ENCODE measurements around the gene PRR20G.
A peak's percentile ranks its signal among the peaks of the same experiment; 100 is the strongest.

Gene PRR20G

DNA sequence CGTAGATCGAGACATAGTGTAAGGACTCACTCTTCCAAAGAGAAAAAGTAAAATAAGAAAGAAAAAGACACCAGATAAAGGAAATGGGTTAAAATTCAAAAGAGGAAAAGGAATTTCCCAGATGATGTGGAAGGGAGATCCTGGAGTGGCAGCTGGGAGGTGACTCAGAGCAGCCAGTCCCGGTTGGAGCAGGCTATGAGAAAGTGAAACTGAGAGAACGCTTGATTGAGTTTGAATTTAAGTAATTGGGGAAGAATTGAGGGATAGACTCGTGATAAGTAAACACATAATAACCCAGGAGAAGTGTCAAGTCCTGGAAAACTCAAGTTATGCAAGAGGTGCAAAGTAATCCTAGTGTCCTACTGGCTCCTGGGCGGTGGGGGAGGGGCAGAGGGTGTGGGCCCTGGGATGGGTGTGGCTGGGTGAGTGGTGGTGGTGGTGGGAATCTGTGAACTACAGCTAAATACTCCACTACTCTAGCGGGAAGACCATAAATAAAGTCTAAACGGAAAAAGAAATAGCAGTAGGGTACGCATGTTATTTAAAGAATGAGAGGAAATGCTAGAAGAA lies 1.2 kb downstream of the PRR20G start:
- no peak for DNase-seq
- Mint-ChIP-seq H3K9me3 (peaks cover 20 to 22% of the 10 kb centered on the region in 2 donors), H3K4me3 (no peak overlapping the region), H3K27me3 (peaks cover 15% of the 10 kb centered on the region), H3K4me1 (no peaks in the 10 kb centered on the region), H3K27ac (no peak overlapping the region)
- ATAC-seq: no peak

DNA sequence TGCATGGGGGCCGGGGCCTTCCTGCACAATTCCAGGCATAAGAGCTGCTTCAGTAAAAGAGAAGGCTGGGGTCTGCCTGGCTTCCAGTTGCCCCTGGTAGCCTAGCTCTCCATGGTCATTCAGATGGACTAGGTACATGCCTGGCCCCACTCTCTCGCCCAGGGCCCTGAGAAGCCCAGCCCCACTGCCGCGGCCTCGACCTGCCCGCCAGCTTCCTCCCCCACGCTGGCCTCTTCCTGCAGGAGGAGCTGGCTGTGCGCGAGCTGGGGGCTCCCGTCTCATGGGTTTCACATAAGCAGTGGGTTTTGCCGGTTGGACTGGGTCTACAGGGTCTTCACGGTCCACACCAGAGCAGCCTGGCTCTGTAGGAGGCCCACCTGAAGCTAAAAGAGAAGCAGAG lies 3.6 kb downstream of the PRR20G start:
- H3K4me3 Mint-ChIP-seq: no peak overlapping the region
- H3K27me3 Mint-ChIP-seq: peaks cover 15% of the 10 kb centered on the region
- no peak for ATAC-seq
- DNase-seq: no peak
- no peak overlapping the region for H3K27ac Mint-ChIP-seq
- H3K9me3 Mint-ChIP-seq: peaks cover 16 to 18% of the 10 kb centered on the region in 2 donors
- no peaks in the 10 kb centered on the region for H3K4me1 Mint-ChIP-seq

DNA sequence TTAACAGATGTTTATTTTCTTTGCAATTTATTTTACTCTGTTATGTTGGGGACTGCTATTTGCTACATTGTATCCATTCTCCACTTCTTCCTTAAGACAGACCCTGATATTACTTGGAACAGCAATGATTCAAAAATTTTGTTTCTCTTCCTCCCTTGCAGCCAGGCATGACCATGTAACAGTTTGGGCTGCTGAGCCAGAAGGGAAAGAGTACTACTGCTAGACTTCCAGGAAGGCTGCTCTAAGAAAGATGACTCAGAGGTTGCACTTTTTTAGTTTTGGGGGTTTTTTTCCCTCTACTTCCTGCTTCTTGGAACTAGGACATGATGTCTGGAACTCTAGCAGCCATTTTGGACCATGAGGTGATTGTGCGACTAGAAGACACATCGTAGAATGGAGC lies 10.3 kb downstream of the PRR20G start:
- no peak for ATAC-seq
- H3K4me3 Mint-ChIP-seq: no peak overlapping the region

DNA sequence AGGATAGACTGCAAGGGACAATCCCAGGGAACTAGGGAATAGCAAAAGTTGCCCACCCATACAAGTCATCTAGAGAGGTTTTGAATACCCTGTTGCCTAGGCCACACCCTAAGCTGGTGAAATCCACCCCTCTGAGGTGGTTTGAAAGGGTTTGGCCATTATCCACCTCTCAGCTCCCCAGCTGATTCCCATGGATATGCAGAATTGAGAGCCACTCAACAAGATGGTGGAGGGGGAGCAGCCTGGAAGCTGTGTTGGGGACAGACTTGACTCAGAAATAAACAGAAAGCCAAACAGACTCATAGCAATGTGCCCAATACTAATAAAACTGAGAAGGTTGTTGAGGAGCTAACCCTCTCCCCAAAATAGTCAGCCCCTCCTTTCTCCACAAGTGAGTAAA lies 10.9 kb downstream of the PRR20G start:
- Mint-ChIP-seq H3K27ac (no peak overlapping the region), H3K9me3 (no peaks in the 10 kb centered on the region), H3K4me1 (no peaks in the 10 kb centered on the region), H3K4me3 (no peak overlapping the region), H3K27me3 (peaks cover 25% of the 10 kb centered on the region)
- no peak for ATAC-seq
- no peak for DNase-seq

More for the DNA sequence above, 10.3 kb downstream of the PRR20G start:
- Mint-ChIP-seq H3K27me3 (peaks cover 25% of the 10 kb centered on the region), H3K4me1 (no peaks in the 10 kb centered on the region), H3K27ac (no peak overlapping the region), H3K9me3 (no peaks in the 10 kb centered on the region)
- DNase-seq: no peak

DNA sequence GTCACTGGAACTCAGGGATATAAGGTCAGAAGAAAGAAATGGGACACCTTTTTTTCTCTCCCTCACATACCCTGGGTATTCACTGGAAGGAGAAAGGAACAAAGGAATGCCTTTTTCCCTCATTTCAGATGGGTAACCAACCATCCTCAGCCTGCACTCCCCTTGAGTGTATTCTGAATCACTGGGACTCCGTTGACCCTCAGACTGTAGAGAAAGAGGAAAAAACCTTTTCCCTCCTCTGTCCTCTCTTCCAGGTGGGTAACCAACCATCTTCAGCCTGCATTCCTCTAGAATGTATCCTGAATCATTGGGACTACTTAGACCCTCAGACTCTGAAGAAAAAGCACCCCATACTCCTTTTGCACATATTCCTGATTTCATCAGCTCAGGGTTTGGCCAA lies 11.4 kb downstream of the PRR20G start:
- Mint-ChIP-seq H3K27ac (no peak overlapping the region), H3K27me3 (peaks cover 25% of the 10 kb centered on the region), H3K4me3 (no peak overlapping the region), H3K9me3 (no peaks in the 10 kb centered on the region), H3K4me1 (no peaks in the 10 kb centered on the region)
- DNase-seq (no peak), ATAC-seq (no peak)

DNA sequence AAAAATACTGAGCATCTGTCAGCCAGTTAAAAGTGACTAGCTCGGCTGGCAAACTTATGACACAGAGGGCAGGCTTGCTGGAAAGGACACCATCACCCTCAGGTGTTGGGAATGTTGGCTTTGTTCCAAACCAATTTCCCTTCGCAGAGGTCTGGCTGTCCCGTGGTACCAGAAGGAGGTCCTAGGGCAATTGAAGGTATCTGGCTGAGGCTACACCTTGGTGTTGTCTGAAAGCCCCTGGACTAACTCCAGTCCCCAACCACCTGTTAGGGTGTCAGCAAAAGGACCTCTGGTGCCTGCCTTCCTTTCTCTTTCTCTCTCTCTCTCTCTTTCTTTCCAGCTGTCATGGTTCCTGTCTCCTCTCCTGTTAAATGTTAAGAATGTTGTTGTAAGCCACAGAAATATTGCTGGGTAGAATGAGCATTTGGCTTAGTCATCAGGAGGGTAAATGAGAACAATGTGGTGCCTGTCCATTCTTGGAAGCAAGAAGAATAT lies 12.5 kb downstream of the PRR20G start:
- H3K9me3 Mint-ChIP-seq: no peaks in the 10 kb centered on the region
- no peak overlapping the region for H3K4me3 Mint-ChIP-seq
- H3K4me1 Mint-ChIP-seq: no peaks in the 10 kb centered on the region
- H3K27me3 Mint-ChIP-seq: peaks cover 25% of the 10 kb centered on the region
- DNase-seq (no peak), ATAC-seq (no peak)
- H3K27ac Mint-ChIP-seq: no peak overlapping the region

DNA sequence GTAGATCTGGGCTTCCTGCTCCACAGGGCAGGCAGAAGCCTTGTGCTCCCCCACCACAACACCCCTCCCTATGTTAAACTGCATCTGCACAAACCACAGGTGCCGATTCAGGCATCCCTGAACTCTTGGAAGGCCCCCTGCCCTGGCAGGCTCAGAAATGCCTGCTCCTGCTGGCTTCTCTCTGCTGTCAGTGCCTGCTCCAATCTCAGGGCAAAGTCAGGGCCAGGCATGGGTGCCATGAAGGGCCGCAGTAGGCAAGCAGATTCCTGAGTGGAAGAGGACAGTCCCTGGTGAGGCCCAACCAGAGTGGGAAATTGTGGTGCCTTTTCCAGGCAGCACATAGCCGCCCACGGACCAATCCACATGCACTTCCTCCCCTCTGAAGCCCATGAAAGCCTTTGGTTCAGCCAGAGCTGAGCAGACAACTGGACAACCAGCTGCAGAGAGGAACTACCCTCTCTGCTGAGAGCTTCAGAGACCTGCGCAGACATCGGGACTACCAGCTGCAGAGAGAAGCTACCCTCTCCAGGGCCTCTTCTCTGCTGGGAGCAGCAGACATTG lies 13.6 kb downstream of the PRR20G start:
- peaks cover 25% of the 10 kb centered on the region for H3K27me3 Mint-ChIP-seq
- DNase-seq (no peak), ATAC-seq (no peak)
- H3K9me3 Mint-ChIP-seq: no peaks in the 10 kb centered on the region
- H3K27ac Mint-ChIP-seq: no peak overlapping the region
- no peak overlapping the region for H3K4me3 Mint-ChIP-seq
- no peaks in the 10 kb centered on the region for H3K4me1 Mint-ChIP-seq

DNA sequence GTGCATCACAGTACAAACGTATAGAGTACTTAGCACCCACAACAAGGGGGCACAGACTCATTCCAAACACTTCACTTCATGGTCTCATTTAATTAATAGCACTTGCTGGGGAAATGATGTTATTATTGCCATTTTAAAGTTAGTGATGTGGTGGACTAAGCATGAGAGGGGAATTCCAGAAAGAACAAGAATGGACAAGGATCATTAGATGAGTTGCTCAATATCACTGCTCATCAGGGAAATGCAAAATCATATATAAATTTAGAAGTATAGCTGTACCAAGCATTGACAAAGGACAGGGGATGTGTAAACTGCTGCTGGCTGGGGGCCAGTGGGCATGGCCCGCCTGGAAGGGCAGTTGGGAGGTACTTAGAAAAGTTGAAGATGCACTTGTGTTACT lies 14.6 kb downstream of the PRR20G start:
- DNase-seq (no peak), ATAC-seq (no peak)
- H3K4me1 Mint-ChIP-seq: no peaks in the 10 kb centered on the region
- H3K27me3 Mint-ChIP-seq: peaks cover 19% of the 10 kb centered on the region
- H3K9me3 Mint-ChIP-seq: no peaks in the 10 kb centered on the region
- no peak overlapping the region for H3K27ac Mint-ChIP-seq
- H3K4me3 Mint-ChIP-seq: no peak overlapping the region

DNA sequence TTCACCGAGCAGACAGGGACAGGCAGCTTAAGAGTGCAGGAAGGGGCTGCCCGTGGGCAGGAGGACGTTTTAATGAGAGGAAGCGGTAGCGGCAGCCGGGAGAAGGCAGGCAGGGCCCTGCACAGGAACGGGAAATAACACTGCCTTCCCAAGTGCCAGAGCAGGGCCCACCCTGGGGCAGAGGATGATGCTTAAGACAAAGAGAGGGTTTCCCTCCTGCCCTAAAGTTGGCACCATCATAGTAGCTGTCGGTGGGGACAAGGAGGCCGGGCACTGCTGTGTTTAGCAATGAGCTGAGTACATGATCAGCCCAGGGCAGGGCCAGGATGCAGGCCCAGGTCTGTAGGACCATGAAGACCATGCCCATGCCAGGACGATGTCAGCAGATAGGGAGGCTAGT lies 21.7 kb downstream of the PRR20G start:
- H3K4me1 Mint-ChIP-seq: no peaks in the 10 kb centered on the region
- no peak overlapping the region for H3K27ac Mint-ChIP-seq
- no peak overlapping the region for H3K4me3 Mint-ChIP-seq
- H3K9me3 Mint-ChIP-seq: no peaks in the 10 kb centered on the region
- ATAC-seq (no peak), DNase-seq (no peak)
- peaks cover 19% of the 10 kb centered on the region for H3K27me3 Mint-ChIP-seq

DNA sequence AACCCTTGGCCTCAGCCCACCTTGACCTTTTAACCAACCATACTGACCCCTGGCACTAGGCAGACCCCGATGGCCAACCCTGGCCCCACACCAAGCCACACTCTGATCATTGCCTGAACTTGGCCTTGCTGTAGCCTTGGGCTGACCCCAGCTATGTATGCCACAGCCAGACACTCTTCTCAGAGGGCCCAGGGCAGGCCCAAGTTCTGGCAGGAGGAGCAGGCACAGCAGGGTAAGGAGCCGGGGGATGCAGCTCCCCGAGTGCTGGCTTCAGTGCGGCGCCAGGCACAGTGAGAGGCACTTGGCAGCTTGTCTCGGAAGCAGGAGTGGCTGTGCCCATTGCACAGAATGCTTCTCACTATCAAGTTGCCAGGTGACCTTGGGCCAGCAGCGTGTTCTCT lies 22.3 kb downstream of the PRR20G start:
- no peaks in the 10 kb centered on the region for H3K9me3 Mint-ChIP-seq
- peak overlapping the region in 1 of 2 donors; percentile 3 for H3K27ac Mint-ChIP-seq
- H3K27me3 Mint-ChIP-seq: peaks cover 19% of the 10 kb centered on the region
- ATAC-seq (no peak), DNase-seq (no peak)
- H3K4me3 Mint-ChIP-seq: no peak overlapping the region
- H3K4me1 Mint-ChIP-seq: no peaks in the 10 kb centered on the region

DNA sequence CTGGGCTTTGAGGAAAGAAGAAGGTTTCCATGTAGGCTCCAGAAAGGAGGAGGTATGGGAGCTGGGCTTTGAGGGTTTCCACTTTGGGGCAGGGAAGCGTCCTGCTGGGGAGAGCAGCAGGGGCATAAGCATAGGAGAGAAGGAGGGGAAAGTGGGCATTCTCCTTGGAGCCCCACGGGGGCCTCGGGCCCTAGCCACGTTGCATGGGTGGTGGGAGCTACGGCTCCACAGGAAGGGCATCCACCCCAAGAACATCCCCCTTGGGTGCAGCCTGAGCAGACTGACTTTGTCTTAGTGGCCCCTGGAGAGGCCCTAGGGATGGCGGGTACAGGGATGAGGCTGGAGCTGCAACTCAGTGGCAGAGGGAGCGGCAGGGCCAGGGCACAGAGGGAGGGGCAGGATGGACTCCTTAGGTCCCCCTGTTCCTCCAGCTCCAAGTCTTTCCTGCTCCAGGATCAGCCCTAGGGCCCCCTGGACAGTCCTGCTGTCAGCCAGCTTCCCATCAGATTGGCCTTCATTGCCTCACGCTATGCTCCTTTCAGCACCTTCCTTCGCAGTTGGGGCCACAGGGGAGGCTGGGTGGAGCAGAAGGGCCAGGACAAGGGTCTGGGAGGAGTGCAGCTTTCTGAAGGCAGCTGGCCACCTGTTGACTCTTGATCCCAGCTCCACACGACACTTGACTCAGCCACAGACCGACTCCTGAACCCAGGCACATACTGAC lies 22.9 kb downstream of the PRR20G start:
- DNase-seq: no peak
- H3K9me3 Mint-ChIP-seq: no peaks in the 10 kb centered on the region
- peaks cover 19% of the 10 kb centered on the region for H3K27me3 Mint-ChIP-seq
- no peak overlapping the region for H3K4me3 Mint-ChIP-seq
- no peak for ATAC-seq
- H3K4me1 Mint-ChIP-seq: no peaks in the 10 kb centered on the region
- no peak overlapping the region for H3K27ac Mint-ChIP-seq

DNA sequence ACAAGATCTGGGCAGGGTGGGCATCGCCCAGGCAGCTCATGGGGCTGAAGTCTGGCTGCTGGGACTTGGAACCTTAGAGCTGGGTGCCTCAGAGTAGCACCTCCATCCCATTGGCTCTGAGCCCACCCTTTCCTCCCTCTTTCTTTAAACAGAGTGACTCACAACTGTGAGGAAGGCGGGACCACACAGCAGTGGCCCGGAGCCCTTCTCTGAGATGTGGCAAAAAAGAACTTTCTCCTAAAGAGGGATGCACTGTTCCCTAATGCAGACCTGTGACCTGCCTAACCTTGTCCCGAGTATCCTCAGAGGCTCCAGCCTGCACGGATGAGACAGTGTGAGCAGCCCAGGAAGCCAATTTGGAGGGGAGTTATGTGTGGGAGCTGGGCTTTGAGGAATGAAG lies 23.6 kb downstream of the PRR20G start:
- H3K9me3 Mint-ChIP-seq: no peaks in the 10 kb centered on the region
- no peak for ATAC-seq
- no peak overlapping the region for H3K4me3 Mint-ChIP-seq
- peaks cover 19% of the 10 kb centered on the region for H3K27me3 Mint-ChIP-seq
- H3K27ac Mint-ChIP-seq: no peak overlapping the region
- DNase-seq: no peak
- no peaks in the 10 kb centered on the region for H3K4me1 Mint-ChIP-seq

DNA sequence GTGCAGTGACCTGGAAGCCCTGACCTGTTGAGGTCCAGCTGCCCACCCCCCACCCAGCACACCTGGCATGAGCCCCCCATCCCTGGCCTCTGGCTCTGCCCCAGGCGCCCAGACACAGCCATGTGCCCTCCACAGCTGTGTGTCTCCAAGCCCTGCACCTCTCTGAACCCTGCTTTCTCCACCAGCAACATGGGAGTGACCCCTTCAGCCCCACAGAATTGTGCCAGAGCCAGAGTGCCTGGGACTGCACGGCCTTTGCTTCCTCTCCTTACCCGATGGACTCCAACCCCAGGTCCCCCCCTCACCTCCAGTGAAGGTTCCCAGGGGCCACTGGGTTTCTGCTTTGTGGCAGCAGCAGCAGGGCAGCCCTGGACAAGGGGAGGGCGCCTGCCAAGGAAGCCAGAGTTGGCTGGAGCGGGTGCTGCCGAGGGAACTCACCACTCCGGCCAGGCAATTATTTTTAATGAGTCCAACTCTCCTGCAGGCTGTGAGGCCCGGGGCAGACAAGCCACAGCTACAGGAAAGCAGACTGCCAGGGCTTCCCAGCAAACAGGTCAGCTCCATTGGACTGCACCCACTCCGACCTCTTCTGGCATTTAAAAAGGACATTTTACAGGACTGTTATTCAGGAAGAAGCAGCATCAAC lies 24.1 kb downstream of the PRR20G start:
- Mint-ChIP-seq H3K4me1 (no peaks in the 10 kb centered on the region), H3K27me3 (peaks cover 19% of the 10 kb centered on the region), H3K4me3 (no peak overlapping the region), H3K27ac (no peak overlapping the region), H3K9me3 (no peaks in the 10 kb centered on the region)
- ATAC-seq (no peak), DNase-seq (no peak)

DNA sequence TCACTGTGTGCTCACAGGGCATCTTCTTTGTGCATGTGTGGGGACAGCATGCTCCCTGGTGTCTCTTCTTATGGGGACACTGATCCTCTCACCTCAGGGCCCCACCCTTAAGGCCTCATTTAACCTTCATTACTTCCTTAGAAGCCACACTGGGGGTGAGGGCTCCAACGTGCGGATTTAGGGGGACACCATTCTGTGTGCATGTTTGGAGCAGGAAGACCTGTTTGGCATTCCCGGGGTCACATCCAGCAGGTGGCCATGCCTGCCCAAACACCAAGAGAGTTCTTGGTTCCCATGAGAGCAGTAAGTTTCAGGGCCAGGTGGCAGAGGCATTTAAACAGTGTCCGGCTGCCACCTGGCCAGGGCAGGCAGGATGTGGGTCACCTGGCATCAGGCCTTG lies 24.8 kb downstream of the PRR20G start:
- Mint-ChIP-seq H3K9me3 (no peaks in the 10 kb centered on the region), H3K27me3 (peaks cover 19% of the 10 kb centered on the region), H3K4me1 (no peaks in the 10 kb centered on the region), H3K27ac (peak overlapping the region in 1 of 2 donors; percentile 57), H3K4me3 (no peak overlapping the region)
- ATAC-seq: no peak
- no peak for DNase-seq

DNA sequence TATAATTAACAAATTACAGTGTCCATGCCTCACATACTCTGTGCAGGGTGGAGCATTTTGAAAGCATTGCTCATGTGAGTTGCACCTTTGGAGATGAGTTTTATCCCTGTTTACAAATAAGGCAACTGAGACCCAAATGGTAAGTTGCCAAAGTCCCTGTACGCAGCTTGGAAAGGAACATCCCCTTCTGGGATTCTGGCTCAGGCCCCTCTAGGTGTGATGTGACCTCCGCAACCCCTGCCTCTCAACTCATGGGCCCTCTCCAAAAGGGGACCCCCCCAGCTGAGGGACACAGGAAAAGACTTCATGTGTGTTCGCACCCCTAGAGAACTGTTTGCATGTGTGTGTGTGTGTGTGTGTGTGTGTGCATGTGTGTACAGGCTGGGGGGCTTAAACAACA lies 25.3 kb downstream of the PRR20G start:
- H3K27me3 Mint-ChIP-seq: peaks cover 19% of the 10 kb centered on the region
- no peak for DNase-seq
- ATAC-seq: no peak
- H3K4me1 Mint-ChIP-seq: no peaks in the 10 kb centered on the region
- H3K9me3 Mint-ChIP-seq: no peaks in the 10 kb centered on the region
- H3K27ac Mint-ChIP-seq: no peak overlapping the region
- no peak overlapping the region for H3K4me3 Mint-ChIP-seq

DNA sequence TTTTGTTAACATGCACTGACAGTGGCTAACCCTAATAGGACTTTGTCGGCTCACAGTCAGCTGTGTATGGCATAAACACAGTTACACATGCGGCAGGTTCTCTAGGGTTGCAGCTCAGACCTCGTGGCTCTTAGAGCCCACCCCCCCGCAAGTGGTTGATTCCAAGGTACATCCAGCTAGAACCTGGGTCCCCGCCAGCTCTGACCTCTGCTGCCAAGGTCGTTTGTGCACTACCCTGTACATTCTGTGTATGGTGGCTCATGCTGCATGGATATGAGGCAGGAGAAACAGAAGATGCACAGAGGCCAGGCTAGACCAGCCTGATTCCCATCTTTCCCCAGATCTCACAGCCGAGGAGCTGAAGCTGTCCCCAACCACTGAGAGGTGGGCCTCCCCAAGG lies 25.9 kb downstream of the PRR20G start:
- H3K27ac Mint-ChIP-seq: no peak overlapping the region
- ATAC-seq (no peak), DNase-seq (no peak)
- no peak overlapping the region for H3K4me3 Mint-ChIP-seq
- no peaks in the 10 kb centered on the region for H3K9me3 Mint-ChIP-seq
- peaks cover 23% of the 10 kb centered on the region for H3K27me3 Mint-ChIP-seq
- no peaks in the 10 kb centered on the region for H3K4me1 Mint-ChIP-seq

Data from stimulated activated naive CD8-positive, alpha-beta T cell treated with anti-CD3 and anti-CD28 coated beads, Interleukin-15, amount 100 ng/mL, for 72 hours (primary cell).